Measurements from ENCODE around the gene ZNF366. TPM values are rescaled to one million over a fixed set of nuclear protein-coding genes. Genes with fewer than 3 reads are reported as not detected.

ZNF366 gene
- total RNA-seq, 2 donors from 2014 or later, result not detected

DNA sequence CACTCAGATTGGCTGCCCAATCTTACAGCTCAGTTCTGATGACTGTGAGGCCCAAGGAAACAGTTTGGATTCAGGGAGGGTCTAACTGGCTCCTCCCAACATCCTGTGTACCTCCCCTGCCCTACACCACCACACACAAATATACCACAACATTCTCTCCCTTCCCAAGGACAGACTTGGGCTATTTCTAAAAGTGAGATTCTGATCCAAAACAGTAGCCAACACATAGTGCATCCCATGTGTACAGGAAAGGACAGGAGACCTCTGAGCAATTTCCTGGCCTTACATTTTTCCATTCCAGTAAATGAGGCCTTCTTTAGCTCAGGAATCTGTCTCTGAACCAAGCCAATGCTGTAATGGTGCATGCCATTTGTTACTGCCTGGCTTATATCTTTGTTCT lies 20.8 kb downstream of the ZNF366 start:
- DNase-seq, result no peak
- Histone ChIP-seq H3K9ac (ENCODE audit: extremely low read depth, low read length, poor library complexity, severe bottlenecking) (no peak overlapping the region), H3K27ac (ENCODE audit: low read depth, low read length) (no peak overlapping the region), H3K27me3 (ENCODE audit: control insufficient read depth, insufficient read depth, low read length, poor library complexity, severe bottlenecking) (no peaks in the 10 kb centered on the region), H3K9me3 (ENCODE audit: control insufficient read depth, low read length) (no peaks in the 10 kb centered on the region), H3K4me1 (ENCODE audit: control insufficient read depth, insufficient read depth, low read length) (no peaks in the 10 kb centered on the region), H3K36me3 (ENCODE audit: control insufficient read depth, insufficient read depth, low read length) (no peaks in the 10 kb centered on the region), H3K4me3 (ENCODE audit: low read length) (no peak overlapping the region)
- H3K27ac Mint-ChIP-seq, result no peak overlapping the region
- TF ChIP-seq, protein P1, sequence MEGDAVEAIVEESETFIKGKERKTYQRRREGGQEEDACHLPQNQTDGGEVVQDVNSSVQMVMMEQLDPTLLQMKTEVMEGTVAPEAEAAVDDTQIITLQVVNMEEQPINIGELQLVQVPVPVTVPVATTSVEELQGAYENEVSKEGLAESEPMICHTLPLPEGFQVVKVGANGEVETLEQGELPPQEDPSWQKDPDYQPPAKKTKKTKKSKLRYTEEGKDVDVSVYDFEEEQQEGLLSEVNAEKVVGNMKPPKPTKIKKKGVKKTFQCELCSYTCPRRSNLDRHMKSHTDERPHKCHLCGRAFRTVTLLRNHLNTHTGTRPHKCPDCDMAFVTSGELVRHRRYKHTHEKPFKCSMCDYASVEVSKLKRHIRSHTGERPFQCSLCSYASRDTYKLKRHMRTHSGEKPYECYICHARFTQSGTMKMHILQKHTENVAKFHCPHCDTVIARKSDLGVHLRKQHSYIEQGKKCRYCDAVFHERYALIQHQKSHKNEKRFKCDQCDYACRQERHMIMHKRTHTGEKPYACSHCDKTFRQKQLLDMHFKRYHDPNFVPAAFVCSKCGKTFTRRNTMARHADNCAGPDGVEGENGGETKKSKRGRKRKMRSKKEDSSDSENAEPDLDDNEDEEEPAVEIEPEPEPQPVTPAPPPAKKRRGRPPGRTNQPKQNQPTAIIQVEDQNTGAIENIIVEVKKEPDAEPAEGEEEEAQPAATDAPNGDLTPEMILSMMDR (conservative IDR thresholded peaks at IDR 0.05), result no peak
- peaks cover 8% of the 10 kb centered on the region for H3K27me3 Mint-ChIP-seq (ENCODE audit: insufficient read depth)
- H3K9me3 Mint-ChIP-seq, result no peaks in the 10 kb centered on the region
- no peaks in the 10 kb centered on the region for H3K4me1 Mint-ChIP-seq
- no peak overlapping the region for H3K4me3 Mint-ChIP-seq
- no peaks in the 10 kb centered on the region for H3K36me3 Mint-ChIP-seq (ENCODE audit: low read depth)

DNA sequence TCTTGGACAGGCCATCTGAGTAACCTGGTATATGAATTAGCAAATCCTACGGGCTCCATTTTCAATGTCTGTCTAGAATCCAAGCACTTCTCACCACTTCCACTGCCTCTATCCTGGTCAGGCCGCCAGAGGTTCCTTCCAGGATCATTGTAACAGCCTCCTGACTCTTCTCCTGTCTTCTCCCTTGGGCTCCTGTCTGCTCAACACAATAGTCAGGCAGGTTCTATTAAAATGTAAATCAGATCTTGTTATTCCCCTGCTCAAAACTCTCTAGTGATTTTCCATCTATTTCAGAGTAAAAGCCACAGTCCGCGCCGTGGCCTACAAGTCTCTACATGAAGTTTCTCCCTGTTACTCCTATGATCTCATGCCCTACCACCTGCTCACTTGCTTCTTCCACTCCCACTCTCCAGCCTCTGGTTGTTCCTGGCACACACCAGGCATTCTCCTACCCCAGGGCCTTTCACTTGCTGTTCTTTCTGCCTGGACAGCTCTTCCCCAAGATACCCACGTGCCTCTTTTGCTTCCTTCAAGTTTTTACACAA lies 21.7 kb downstream of the ZNF366 start:
- H3K4me1 Mint-ChIP-seq, result no peaks in the 10 kb centered on the region
- Histone ChIP-seq H3K27ac (ENCODE audit: low read depth, low read length) (peak overlapping the region; percentile 67), H3K4me3 (ENCODE audit: low read length) (no peak overlapping the region), H3K9ac (ENCODE audit: extremely low read depth, low read length, poor library complexity, severe bottlenecking) (no peak overlapping the region), H3K27me3 (ENCODE audit: control insufficient read depth, insufficient read depth, low read length, poor library complexity, severe bottlenecking) (no peaks in the 10 kb centered on the region), H3K4me1 (ENCODE audit: control insufficient read depth, insufficient read depth, low read length) (no peaks in the 10 kb centered on the region), H3K36me3 (ENCODE audit: control insufficient read depth, insufficient read depth, low read length) (no peaks in the 10 kb centered on the region), H3K9me3 (ENCODE audit: control insufficient read depth, low read length) (no peaks in the 10 kb centered on the region)
- H3K9me3 Mint-ChIP-seq, result no peaks in the 10 kb centered on the region
- H3K36me3 Mint-ChIP-seq (ENCODE audit: low read depth), result no peaks in the 10 kb centered on the region
- H3K27me3 Mint-ChIP-seq (ENCODE audit: insufficient read depth), result peaks cover 8% of the 10 kb centered on the region
- no peak overlapping the region for H3K27ac Mint-ChIP-seq
- DNase-seq, result no peak
- WGBS, 2 experiments (ENCODE audit: insufficient coverage in 1 of 2, insufficient read length in 1 of 2), result 86 to 87% methylated on average over 5 to 6 of the region's 6 CpGs
- TF ChIP-seq, protein P1 (conservative IDR thresholded peaks at IDR 0.05), result no peak
- H3K4me3 Mint-ChIP-seq, result no peak overlapping the region

DNA sequence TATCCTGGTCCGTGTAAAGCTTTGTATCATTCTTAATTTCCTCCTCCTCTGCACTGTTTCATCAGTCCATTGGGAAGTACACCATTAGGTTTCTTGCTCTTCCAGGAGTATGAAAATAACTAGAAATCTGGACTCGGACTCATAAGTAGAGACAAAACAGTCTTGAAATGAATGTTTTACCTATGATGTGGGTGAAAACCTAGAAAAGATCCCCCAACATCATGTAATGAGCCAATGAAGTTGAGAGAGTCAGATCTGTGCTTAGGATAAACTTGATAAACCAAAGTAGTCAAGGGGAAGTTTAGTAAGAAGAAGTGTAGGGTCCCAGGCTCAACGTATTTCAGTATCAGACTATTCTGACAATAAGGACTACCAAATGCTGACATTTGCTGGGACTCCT lies 25.2 kb downstream of the ZNF366 start:
- WGBS, 2 experiments (ENCODE audit: insufficient coverage in 1 of 2, insufficient read length in 1 of 2), result 92 to 93% methylated on average over 3 of the region's 3 CpGs
- no peak overlapping the region for H3K27ac ChIP-seq (ENCODE audit: low read depth, low read length)
- DNase-seq, result no peak
- no peak overlapping the region for H3K4me3 Mint-ChIP-seq
- TF ChIP-seq, protein P1 (conservative IDR thresholded peaks at IDR 0.05), result no peak
- H3K4me1 ChIP-seq (ENCODE audit: control insufficient read depth, insufficient read depth, low read length), result no peaks in the 10 kb centered on the region
- H3K27me3 ChIP-seq (ENCODE audit: control insufficient read depth, insufficient read depth, low read length, poor library complexity, severe bottlenecking), result no peaks in the 10 kb centered on the region
- no peak overlapping the region for H3K27ac Mint-ChIP-seq
- H3K9ac ChIP-seq (ENCODE audit: extremely low read depth, low read length, poor library complexity, severe bottlenecking), result no peak overlapping the region
- no peaks in the 10 kb centered on the region for H3K9me3 Mint-ChIP-seq
- H3K36me3 ChIP-seq (ENCODE audit: control insufficient read depth, insufficient read depth, low read length), result no peaks in the 10 kb centered on the region
- H3K4me3 ChIP-seq (ENCODE audit: low read length), result no peak overlapping the region
- no peaks in the 10 kb centered on the region for H3K4me1 Mint-ChIP-seq
- H3K27me3 Mint-ChIP-seq (ENCODE audit: insufficient read depth), result no peaks in the 10 kb centered on the region
- H3K36me3 Mint-ChIP-seq (ENCODE audit: low read depth), result no peaks in the 10 kb centered on the region
- H3K9me3 ChIP-seq (ENCODE audit: control insufficient read depth, low read length), result no peaks in the 10 kb centered on the region

Measured in endodermal cell (in vitro differentiated cells).